NCI-H2196 (cell line): ENCODE data around the gene PTGER1.

Source experiments
- DNase-seq: peaks from one replicate; lab custom pipeline; 2025; ENCODE audit not compliant: unreplicated experiment; lab: John Stamatoyannopoulos, UW

The PTGER1 gene

GRCh38 chr19:14503285-14503684 lies 28.1 kb upstream of the PTGER1 start:
- no peak for DNase-seq

GRCh38 chr19:14502334-14503092 lies 27.4 kb upstream of the PTGER1 start:
- DNase-seq = no peak

- peak; percentile 43 for DNase-seq
Observed at GRCh38 chr19:14497228-14497921, 22.2 kb upstream of the PTGER1 start.

DNA sequence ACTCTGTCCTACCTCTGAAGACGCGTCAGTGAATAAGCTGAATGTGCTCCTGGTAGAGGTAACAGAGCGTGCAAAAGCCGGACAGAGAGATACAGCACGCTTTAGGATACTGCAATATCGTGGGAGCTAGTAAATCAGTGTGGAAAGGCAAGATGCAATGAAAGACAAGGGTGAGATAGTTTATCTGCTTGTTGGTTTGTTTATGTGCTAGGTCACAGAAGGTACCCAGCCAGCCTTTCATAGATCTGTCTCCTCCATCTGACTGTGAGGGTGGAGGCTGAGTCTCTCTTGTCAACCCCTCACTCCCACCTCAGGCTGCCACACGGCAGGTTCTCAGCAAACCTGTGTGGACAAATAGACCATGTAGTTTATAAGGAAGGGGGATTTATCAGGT lies 21.7 kb upstream of the PTGER1 start:
- no peak for DNase-seq

GRCh38 chr19:14496029-14496833 lies 21.1 kb upstream of the PTGER1 start, which contains the start of gene GIPC1:
Gene GIPC1 (minus strand): TSS chr19:14496127. CDS start chr19:14482976, 13,151 bp downstream.
- DNase-seq = peak; percentile 98

GRCh38 chr19:14495672-14496028 lies 20.5 kb upstream of the PTGER1 start:
- DNase-seq = no peak

- no peak for DNase-seq
Observed at GRCh38 chr19:14494910-14495671, 19.9 kb upstream of the PTGER1 start.

DNA sequence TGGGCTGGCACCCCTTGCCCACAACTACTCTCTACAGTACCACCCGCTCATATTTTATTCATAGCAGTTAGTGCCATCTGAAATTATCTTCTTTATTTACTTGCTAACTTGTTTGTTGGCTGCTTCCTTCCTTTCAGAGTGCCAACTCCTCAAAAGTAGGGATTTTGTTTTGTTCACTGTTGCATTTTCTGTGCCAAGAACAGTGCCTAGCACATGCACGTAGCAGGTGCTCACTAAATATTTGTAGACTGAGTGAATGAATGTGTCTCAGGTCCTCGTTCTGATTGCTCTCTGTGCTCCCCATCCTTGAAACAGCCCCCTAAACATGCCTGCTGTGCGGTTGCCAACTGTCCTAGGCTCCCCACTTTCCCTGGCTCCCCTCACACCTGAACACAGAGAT lies 19.3 kb upstream of the PTGER1 start:
- no peak for DNase-seq

DNA sequence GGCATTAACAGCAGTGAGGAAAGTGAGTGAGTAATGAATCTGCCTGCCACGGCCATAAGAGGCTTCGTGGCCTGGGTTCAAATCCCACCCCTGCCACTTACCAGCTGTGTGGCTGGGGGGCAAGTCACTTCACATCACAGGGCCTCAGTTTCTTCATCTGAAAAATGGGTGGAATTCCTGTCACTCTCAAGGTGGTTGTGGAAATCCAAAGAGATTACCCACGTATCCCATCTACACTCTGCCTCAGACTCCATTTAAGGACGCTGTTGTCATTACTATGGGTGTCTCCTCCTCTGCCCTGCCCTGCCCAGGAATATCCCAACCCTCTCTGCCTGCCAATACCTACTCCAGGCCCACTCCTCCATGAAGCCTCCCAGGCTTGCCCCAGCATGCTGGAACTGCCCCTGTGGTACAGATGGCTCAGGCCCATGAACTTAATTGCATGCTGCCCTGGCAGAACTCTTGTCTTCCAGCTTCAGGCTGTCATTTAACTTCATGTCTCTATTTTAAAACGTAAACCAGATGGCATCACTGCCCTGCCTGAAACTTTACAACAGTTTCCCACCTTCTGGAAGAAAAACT lies 17.7 kb upstream of the PTGER1 start:
- DNase-seq = no peak

DNA sequence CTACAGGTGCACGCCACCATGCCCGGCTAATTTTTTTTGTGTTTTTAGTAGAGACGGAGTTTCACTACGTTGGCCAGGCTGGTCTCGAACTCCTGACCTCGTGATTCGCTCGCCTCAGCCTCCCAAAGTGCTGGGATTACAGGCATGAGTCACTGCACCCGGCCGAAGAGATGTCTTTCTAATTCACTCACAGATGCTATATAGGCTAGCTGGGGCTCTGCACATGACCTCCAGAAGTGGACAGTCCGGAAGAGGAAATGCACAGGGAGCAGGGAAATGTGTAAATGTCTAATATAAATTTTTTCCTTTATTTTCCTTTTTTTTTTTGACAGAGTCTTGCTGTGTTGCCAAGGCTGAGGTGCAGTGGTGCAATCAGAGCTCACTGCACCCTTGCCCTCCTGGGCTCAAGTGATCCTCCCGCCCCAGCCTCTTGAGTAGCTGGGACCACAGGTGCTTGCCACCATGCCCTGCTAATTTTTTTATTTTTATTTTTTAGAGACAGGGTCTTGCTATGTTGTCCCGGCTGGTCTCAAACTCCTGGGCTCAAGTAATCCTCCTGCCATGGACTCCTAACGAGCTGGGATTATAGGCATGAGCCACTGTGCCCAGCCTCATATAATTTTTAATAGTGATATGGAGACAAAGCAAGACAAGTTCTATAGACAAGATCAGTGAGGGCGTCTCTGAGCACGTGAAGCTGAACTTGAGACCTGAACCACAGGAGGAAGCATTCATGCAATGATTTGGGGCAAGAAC lies 12.4 kb upstream of the PTGER1 start:
- no peak for DNase-seq

- DNase-seq = no peak
Observed at GRCh38 chr19:14482172-14482941, 7.2 kb upstream of the PTGER1 start.

DNA sequence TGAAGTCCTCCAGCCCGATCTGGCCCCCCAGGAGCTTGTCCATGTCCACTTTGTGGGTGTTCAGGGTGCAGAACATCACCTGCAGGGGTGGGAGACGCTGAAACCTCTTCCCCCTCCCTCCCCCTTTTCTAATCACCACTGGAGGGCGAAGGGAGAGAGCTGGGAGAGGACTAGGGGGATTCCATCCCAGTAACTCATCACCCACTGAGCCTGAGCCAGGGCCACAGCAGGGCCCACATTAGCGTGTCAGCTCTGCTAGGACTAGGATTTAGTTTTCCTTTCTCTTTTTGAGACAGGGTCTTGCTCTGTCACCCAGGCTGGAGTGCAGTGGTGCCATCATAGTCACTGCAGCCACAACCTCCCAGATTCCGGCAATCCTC lies 5.5 kb upstream of the PTGER1 start:
- no peak for DNase-seq

DNA sequence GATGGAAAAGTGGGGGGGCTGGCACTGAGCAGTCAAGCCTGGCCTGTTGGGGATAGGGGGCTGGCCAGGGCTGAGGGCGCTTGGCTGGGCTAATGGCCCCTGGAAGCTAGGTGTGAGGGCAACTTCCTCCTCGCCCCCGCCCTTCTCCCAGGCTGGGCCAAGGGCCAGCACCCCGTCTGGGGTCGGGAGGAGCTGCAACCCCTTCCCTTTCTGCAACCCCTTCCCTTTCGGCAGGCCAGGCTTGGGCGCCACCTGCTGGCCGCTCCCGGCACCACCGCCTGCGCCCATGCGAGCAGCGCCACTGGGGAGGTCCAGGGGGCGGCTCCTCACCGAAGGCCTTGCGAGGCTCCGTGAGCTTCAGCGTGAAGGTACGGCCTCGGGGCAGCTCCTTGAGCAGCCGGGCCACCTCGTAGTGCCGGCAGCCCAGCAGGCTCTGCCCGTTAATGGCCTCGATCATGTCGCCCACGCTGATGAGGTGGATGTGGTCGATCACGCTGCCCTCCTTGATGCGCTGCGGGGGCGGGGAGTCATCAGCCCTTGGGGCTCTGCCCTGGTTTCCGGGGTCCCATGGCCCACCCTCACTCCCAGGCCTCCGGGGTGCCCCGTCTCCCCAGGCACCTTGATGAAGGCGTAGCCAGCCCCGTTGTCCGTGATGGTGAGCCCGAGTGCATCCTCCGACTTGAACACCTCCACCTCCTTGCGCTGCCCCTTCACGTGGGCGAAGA lies 5.0 kb upstream of the PTGER1 start:
- DNase-seq = peak; percentile 41

- no peak for DNase-seq
Observed at GRCh38 chr19:14479309-14479974, 4.3 kb upstream of the PTGER1 start.

GRCh38 chr19:14478113-14478545 lies 3.0 kb upstream of the PTGER1 start:
- no peak for DNase-seq

DNA sequence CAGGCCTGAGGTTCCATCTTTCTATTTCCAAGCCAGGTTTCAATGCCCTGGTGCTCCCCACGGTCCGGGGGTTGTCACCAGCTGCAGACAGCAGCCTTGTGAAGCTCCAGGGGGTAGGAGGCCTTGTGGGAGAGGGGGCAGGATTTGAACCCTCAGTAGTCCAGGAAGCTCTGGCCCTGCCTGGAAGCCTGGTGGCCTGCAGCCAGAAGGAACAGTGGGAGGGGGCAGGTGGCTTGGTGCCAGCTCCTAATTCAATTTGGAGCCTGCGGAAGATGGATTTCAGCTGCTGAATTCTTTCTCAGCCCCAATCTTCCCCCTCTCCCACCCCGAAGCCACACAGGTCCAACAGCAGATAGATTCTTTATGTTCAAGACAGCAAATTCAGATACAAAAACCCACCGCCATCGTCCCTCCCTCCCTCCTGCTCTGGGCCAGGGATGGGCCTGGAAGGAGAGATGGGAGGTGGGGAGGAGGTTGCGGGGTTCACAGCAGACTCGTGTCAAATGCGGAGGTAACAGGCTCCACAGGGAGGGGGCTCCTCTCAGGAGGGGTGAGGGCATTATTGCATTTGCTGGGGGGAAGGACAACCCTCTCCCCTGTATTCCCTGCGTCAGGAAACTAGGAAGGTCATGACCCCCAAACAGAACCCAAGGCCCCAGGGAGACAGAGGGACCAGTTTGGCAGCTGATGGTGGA lies 2.4 kb upstream of the PTGER1 start:
- DNase-seq = no peak

GRCh38 chr19:14476673-14477401 lies 1.7 kb upstream of the PTGER1 start:
- DNase-seq = peak; percentile 38
